ENCODE results near the gene SLCO3A1.
"Not testable (repeated sequence)": the region's sequence is repeated elsewhere in the genome, so short reads cannot be mapped to it uniquely, and the experiment has no call there.

SLCO3A1 gene

DNA sequence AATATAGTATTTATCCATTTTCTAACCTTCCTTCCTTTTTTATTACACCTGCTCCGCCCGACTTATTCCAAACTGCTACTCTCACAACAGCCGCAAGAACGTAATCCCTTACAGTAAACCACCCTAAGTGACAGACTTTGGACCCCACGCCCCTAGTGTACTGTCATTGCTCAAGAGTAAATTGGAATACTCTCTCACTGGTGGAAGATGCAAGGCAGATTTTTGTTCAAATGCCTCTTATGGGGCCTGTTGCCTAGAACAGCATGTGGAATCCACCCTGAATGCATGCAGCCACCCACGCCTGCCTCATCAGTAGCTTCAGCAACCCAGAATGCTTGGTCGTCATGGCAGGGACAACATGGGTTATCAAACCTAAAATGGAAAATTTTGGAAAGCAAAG, 313.9 kb downstream of the SLCO3A1 start:
- no peak for DNase-seq

DNA sequence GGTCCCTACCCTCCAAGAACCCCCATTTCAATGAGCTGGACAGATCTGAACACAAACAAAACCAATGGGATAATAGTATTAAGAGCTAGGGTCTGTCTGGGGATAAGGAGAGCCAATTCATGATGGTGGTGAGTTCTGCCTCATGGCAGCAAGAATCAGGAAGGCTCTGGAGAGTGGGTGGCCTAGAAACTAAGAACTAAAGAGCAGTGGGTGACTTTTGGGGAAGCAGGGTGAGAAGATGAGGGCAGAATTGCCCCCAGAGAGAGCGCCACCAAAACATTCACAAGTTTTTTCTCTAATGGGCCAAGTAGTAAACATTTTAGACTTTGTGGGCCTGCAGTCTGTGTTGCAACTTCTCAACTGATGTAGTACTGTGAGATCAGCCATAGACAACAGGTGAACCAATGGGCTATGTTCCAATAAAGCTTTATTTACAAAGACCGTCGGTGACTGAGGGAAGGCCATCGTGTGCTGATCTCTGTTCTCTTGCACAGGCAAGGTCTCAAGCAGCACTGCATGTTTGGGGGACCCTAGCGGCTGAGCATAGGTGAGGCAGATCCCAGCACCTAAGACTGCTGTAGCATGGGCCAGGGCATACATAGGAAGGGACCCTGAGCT, 314.7 kb downstream of the SLCO3A1 start:
- no peak for DNase-seq

DNA sequence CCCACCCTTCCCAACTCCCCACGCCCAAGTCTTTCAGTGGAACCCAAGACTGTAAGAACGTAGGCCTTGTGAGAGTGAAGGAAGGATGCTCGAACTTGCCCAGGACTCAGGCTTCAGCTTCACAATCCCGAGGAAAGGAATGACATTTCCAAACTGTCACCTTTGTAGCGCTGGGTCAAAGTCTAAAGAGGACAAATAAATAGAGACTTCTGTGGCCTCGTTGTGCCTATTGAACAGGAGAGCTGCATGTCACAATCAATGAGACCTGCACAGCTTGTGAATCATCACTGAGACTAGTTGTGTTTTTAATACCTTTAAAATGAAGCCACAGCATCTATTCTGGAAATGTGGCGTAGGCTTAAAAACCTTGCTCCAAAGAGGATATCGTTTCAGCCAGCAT, 317.4 kb downstream of the SLCO3A1 start:
- DNase-seq: no peak

DNA sequence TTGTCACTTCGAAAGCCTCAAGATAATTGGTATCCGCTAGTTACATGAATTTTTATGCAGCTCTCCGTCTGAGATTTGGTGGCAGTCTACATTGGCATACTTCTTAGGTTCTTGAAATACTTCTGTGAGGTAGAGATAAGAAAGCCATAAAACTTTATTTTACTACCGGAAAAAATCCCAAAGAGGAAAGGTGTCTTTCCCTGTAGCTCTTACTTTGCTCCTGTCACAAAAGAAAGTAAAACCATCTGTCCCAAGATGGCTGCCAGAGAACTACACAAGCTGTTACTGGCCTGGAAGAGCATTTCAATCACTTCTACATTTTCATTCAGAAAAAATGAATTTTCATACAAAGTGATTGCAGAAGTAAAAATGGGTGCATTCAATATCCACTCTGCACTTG, 325.4 kb downstream of the SLCO3A1 start:
- no peak for DNase-seq

DNA sequence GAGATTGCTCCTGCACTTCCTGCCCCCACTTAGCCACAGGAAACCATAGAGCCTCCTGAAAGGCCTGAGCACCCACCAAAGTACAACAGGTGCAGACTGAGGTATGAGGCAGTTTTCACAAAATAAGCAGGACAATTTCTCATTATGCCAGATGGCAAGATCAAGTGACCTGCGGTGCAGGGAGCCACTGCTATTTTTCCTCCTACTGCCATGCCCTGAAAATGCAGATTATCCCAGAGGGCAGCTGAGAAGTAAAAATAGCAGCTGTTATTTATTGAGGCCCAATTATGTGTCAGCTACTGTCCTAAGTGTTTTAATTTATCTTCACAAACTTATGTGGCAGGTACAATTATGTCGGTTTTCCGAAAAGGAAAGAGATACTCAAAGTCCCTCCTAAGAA, 330.6 kb downstream of the SLCO3A1 start:
- no peak for DNase-seq

DNA sequence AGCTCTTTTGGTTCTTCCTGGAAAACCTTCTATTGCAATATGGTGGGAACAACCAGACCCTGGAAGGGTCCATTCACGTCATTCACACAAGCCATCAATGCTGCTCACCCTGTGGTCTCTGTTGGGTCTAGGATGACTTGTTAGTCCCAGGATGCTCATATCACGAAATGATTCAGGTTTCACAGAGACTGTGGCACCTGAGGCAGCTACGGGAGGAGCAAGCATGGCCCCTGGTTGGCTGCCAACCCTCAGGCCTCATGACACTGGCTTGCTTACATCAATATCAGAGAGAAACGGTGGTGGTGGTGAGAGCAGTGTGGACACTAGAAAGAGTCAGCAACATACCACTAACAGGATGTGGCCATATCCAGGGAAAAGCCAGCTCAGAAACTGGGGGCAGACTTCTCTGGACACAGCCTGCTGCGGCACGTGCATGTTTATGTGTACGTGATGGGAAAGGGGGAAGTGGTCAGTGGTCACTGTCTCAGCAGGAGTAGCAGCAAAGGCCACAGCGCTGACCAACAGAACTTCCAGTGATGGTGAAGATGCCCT, 331.2 kb downstream of the SLCO3A1 start:
- DNase-seq: no peak

DNA sequence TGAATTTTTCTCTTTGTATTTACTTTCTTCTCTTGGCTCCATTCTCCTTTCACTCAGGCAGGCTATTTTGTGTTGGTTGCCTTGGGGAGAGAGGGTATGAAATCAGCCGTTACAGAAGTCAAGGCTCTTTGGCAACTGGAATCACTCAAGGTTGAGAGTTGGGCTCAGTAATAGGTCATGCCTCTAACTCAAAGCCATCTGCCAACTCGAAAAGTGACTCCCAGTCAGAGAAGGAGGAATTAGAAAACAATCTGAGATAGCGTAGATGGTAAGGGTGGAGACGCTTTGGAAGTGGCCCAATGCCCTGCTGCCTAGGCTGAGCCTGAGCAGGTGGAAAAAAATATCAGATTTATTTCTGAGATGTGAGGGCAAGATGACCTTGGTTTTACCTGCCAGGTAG, 334.5 kb downstream of the SLCO3A1 start:
- no peak for DNase-seq

DNA sequence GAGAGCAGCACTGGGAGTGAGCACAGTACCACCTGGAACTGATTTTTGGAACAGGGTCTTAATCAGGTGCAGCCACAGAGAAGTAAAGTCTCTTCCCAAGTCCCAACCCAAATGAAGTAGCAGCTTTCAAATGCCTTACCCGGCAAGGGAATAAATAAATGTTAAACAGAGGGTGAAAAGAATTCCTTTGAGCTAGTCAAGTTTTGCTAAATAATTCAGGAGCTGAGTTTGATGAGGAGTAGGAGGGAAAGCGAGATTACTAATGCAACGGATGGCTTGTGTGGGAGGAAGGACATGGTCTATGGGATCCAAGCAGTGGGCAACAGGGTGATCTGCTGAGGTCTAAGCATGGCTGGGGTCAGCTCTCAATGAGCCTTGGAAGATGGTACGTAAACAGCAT, 335.7 kb downstream of the SLCO3A1 start:
- DNase-seq: no peak

DNA sequence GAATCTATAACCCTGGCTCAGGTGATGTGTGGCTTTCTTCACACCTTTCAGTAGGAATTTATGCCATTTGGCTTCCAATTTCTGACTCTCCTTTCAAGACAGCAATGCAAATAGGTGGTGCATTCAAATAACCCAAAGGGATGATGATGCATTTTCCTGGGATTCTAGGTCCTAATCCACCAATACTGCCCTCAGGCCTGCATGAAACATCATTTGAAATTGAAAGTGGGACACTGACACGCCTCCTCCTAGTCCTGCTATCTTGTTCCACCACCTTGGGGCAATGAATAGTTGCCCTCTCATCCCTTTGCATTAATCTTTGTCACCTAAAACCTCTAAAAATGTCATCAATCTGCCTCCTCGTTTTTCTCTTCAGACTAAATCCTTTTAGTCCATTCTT, 341.7 kb downstream of the SLCO3A1 start:
- DNase-seq: no peak

DNA sequence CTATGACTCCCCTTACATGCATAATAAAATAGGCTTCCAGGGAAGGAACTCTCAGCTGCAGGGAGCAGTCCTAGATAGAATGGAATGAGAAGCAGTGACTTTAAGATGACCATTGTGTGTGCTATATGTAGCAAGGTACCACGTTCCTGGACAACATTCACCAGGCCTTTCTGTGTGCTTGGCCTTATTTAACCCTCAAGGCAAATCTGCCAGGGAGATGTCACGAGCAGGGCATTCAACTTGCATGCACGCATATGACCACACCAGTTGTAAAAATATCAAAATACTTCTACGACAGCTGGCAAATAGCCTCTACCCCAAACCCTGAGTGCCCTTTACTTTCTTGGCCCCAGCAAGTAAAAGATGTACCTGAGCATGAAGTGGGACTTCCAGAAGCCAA, 342.8 kb downstream of the SLCO3A1 start:
- no peak for DNase-seq

DNA sequence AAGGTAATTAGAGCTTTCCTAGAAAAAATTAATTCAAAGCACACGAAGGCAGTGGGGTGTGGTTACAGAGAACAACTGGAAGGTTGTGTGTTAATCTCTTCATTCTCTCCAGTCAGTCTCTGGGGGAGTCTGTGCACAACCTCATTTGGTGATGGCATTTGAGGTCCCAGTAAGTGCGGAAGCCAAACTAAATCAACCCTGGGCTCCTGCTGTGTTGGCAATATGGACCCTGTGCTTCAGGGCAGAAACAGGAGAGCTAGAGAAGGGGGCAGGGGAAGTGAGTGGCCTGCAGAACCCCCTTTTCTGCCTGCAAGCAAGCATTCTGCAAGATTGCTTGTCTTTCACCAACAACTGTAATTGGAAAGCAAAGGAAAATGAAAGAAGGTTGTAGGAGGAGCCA, 344.2 kb downstream of the SLCO3A1 start:
- no peak for DNase-seq

DNA sequence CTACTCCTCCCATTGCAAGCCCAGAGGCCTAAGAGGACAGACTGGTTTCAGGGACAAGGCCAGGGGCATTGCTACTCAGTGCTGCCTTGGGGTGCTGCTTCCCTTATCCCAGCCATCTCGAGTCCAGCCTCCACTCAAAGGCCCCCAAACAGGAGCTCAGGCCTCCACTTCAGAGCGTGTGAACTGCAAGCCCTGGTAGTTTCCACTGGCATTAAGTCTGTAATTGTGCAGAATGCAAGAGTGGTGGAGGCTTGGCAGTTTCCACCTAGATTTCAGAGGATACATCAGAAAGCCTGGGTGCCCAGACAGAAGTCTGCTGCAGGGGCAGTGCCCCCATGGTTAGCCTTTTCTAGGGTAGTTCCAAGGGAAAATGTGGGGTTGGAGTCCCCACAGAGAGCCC, 347.4 kb downstream of the SLCO3A1 start:
- DNase-seq: no peak

DNA sequence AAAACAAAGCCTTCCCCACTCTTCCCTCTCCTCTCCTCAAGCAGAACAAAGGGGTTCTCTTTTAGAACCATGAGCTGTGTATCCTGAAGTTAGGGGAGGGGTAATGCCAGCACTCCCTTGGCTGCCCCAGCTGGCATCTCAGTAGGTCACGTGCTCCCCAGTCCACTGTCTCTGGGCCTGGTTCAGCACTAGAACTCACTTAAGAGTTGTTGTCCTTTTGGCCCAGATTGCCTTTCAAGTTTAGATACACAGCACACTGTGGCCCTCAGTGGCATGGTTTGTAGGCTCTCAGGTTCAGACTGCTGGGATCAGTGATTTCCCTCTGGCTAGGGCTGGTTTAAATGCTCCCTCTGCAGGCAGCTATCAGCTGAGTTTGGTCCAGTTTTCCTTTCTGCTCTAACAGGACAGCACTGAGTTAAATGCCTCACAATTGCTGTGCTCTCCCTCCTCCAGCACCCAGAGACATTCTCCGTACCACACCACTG, 351.8 kb downstream of the SLCO3A1 start:
- DNase-seq: no peak

DNA sequence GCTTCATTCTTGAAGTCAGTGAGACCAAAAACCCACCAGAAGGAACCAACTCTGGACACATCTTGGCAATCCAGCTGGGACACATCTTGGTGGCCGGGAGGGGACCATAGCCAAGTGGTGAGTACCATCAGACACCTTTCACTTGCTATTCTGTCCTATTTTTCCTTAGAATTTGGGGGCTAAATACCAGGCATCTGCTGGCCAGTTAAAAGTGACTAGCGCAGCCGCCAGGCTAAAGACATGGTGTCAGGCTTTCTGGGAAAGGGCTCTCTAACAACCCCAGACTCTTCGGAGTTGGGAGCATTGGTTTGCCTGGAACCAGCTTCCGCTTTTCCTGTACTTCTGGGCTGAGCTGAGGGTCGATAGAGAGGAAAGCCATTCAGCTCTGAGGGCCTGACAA, 354.1 kb downstream of the SLCO3A1 start:
- not testable (repeated sequence) for DNase-seq

Data from T-helper 1 cell (primary cell).